HK-2 (cell line): ENCODE data around the gene VSTM4.
A peak's percentile ranks its signal among the peaks of the same experiment; 100 is the strongest.

Source experiments
- DNase-seq: peaks from one replicate; pipeline ENCODE4 v3.0.0-alpha.2; 2018; ENCODE audit not compliant: unreplicated experiment

The VSTM4 gene

DNA sequence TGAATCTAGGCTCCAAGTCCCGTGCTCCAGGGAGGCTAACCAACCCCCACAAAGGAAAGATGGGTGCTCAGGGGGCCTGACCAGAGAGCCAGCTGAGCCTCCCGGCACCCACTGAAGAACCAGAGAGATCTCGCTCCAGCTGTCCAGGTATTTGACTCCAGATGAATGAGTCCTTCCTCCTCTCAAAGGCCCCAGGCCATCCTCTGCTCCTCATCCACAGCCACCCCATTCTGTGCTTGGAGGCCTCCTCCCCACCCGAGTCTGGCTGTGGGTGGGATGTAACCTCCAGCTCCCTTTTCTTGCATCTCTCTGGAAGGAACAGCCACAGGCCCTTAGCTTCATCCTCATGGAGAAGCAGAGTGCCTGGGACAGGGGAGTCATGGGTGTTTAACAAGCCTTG, 44.6 kb downstream of the VSTM4 start:
- no peak for DNase-seq

DNA sequence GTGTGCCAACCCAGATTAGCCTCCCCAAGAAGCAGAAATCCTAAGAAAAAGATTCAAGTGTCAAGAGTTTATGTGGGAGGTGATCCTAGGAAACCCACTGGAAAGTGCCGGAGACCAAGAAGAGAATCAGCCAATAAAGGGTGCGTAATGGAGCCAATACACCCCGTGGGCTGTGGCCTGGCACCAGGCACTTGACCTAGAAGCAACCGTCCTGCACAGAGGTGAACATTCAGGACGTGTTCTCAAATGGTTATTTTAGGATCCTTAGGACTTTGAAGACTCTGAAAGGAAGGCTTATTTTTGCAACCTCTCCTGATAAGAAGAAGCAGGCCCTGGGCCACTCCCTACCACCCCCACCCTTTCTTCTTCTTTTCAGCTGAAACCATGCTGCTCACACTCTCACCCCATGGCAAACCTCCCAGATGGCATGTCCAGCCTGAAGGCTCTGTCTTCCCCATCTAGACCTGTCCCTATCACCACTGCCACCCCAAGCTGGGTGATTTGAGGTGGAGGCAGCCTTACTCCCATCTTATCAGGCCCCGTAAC, 46.6 kb downstream of the VSTM4 start:
- DNase-seq: no peak

DNA sequence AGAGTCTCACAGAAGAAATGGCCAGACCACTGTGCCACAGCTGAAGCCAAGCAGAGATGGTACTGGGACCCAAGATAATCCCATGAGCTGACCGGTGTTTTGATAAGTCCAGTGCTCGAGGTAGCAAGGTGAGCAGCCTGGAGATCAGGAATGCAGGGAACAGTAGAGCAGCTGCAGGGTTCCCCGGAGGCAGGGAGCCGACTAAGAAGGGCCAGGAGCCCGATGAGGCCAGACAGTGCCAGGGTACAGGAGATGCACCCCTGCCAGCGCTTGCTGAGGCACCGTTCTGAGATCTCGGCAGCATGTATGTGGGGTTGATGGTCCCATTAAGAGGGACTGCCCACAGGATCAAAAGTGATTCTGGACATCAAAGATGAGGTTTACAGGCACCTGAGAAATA, 47.1 kb downstream of the VSTM4 start:
- no peak for DNase-seq

DNA sequence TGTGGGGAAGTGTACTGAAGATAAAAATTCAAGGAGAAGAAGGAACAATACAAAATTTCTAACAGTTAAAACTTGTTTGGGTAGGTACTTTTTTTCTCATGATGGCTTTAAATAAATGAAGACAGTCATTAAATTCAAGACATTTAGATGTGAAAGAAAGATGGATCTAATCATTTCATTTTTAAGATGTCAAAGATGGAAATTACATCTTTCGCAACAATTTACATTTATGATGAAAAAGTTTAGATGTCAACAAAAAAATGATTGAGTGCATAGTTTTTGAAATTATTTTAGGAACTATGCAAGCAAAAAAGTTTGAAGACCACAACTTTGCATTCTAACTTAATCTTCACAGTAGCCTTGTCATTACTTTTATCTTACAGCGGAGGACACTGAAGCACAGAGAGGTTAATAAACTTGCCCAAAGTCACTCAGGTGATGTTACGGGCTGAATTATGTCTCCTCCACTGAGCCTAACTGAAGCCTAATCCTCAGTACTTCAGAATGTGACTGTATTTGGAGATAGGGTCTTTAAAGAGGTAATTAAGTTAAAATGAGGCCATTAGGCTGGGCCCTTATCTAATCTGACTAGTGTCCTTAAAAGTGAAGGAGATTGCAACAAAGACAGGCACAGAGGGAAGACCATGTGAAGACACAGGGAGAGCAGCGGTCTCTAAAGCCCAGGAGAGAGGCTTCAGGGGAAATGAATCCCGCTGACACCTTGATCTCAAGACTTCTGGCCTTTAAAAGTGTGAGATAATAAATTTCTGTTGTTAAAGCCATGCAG, 48.2 kb downstream of the VSTM4 start:
- DNase-seq: no peak

DNA sequence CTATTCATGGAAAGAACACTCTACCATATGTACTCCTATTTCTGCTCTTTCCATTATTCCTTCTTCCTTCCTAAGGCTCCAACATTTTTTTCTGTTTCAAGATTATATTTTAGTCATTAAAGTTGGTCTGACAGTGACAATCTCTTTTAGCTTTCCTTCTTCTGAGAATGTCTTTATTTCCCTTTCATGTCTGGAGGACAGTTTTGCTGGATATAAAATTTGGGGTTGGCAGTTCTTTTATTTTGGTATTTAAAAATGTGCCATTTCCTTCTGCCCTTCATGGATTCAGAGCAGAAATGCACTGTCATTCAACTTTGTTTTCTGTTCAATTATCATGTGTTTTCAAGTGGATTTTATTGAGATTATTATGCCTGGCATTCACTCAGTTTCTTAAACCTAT, 53.1 kb downstream of the VSTM4 start:
- DNase-seq: no peak

DNA sequence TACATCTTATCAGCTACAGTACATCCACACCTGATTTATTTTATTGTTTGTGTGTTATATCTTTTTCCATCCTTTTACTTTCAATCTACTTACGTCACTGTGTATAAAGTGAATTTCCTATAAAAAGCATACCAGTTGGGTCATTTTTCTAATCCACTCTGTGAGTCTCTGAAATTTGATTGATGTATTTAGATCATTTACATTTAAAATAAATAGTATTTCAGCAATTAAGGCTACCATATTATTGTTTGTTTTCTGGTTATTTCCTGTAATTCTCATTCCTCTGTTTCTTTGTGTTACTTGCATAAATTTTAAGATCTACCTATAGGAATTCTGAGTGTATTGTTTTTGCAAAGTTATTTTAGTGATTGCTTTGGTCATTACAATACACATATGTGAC, 53.7 kb downstream of the VSTM4 start:
- no peak for DNase-seq

DNA sequence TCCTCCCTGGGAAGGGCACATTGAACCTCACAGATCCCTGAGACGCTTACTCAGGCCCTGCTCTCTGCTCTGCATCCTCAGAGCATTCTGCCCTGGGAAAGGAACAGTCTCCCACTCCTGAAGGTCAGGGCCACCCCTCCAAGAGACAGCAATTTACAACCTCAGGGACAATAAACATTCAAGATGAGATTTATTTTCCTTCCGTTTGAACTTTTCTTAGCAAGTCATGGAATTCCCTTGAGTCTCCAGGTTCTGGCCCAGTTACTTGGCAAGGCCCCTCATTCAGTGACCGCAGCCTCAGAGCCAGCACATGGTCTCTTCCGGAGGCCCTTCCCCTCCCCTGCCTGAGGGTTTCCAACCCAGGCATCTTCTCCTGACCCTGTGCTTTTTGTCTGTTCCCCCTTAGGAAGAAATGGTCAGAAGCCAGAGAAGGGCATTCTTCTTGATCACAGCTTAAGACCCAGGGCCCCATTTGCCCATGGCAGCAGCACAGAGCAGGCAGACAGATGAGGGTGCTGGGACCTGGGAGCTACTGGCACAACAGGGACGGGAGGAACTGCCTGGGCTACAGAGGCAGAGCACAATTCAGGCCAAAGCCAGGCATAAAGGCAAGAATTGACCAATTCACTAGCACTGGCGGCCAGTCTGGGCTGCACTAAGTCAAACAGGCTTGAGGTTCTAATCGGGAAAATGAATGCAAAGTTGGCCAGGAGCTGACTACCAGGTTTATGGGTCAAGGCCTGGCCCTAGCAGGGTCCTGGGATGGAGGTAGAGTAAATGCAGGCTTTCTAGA, 56.7 kb downstream of the VSTM4 start:
- no peak for DNase-seq

DNA sequence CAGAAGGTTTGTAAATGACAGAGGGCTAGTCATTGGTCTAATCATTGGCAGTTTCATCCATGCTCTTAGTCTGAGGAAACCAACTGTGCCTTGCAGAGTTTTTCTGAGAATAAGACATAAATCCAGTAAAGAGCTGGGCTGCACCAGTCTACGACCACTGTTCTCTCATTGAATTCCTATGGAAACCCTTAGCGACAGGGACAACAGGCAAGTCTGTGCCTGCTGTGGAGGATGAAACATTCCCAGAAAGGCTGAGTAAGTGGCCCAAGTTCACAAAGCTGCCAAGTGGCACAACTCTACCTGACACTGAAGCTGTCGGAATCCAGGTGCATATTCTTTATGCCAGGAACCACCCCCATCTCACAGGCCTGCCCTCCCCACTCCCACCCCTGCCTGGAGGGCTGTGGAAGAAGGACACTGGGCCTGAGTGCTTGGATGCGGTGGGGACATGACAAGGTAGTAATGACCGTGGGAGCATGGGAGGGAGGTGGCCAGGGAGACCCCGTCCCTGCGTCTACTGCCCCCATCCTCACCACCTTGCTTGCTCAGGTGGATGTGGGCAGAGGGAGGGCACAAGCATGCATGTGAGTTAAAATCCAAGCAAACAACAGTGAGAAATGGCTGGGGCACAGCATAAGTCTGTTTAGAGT, 58.0 kb downstream of the VSTM4 start:
- DNase-seq: no peak

DNA sequence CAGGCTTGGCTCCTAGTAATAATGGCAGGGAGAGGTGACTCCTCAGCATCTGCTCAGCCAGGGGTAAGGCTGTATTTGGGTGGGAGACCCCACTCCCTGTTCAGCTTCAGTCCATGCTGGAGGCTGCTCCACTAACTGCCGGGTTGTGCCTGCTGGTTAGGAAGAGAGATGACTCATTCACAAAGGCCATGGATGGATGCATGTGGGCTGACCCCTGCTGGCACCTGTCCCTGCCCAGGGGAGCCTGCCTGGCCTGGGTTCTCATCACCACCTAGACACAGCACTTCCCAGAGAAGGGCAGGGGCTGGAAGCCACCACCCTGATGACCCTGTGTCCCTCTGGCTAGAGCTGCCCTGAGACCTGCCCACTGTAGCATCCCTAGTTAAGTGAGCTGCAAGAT, 59.0 kb downstream of the VSTM4 start:
- peak; percentile 61 for DNase-seq

DNA sequence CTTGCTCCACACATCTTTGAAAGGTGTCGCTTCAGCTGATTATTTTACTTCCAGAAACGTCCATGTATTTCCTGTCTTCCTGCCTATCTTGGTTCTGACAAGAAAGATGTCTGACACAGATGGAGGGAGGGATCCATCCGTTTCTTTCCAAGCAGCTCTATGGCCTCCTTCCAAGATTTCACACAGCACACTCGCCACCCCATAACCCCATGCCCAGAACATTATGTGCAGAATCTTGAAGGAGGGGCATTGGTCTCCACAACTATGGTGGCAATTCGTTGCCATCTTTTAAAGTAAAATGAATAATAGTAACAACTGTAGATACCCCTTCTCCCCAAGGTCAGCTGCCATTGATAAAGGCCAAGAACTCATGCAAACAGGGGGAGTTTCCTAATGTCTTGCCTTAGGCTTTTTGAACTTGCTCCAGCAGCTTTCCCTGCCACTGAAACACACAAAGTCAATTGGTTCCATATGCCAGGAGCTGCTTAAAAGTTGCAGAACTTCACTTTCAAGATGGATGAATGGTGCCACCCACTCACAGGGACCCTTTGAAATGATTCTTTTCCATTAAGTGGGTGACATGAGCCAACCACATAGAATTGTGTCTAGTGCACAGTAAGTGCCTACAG, 60.0 kb downstream of the VSTM4 start:
- DNase-seq: no peak

DNA sequence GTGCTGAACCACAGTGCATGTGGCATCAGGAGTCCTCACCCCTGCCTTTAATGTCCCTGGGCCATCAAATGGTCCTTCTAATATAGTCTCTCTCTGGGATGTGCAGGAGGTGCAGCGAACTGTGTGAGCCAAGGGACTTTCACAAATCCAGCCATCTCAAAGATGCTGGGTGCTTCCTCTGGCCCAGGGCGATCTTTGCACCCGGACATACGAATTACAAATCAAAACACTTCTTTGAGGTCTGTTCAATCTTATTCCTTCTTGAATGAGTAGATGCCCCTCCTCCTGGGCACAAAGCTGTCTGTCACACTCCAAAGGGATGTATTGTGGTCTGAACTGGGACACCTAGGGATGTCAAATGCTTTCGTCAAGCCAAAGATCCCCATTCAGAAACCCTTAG, 60.6 kb downstream of the VSTM4 start:
- DNase-seq: no peak

DNA sequence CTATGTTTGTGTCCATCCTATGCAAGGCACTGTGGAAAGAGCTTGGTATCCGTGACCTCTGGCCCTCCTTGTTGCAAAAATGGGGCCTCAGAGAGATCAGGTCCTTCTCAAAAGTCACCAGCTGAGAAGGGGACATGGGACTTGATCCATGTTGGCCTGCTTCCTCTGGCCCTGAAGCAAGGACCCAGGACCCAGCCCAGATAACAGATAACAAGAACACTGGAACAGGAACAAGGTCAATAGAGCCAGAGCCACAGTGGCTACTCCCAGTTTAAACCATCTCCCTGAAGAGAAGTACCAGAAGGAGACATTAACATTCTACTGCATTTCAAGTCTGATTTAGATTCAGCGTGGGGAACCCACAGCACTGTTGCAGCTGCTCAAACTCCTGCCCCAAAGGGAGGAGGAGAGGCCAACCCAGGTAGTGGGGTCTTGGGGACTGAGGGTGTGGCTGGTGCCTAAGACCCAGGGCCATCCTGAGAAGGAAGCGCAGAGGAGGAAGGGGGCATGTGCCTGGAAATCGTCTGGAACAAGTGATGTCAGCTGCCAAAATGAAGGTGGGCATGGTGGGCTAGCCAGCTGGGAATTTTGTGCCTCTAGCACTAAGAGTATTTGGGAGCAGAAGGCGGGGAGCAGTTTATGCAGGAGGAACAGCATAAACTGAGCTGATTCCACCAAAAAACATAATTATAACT, 61.2 kb downstream of the VSTM4 start:
- DNase-seq: no peak

DNA sequence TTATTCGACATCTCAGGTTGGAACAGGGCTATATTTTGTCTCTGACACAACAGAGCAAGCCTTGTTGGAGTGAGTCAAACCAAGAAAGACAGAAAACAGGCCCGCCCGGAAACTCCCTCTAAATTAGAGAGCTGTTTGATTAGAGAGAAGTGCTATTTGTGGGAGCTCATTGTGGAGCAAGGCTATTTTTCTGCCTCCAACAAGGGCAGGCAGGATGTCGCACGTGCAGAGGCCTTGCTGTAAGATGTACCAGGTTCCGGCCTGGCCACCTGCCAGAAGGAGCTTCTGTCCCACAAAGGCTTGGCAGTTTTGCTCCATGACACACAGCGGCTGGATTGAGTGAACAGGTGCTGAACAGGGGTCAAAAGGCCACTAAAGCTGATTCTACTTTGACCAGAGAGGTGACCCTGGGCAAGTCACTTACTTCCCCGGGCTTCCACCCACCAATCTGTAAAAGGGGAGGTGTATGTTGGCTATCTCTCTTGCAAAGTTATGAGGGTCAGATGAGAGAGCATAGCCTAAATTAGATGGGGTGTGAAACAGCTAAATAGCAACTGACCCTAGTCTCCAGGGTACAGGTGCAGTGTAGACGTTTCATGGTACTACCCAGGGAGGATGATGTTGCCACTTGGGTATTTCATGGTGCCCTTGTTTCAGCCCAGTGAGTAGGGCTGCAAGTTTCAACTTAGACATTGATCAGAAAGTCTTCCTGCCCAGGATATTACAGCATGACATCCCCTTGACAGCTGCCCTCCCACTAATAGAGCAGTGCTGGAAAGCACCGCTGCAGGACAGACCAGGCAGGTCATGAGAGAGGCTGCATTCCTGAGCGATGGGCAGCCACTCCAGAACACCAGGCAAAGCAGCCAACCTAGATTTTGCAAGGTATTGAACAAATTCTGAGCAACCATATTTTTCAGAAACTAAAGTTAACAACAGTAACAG, 62.0 kb downstream of the VSTM4 start:
- DNase-seq: no peak

DNA sequence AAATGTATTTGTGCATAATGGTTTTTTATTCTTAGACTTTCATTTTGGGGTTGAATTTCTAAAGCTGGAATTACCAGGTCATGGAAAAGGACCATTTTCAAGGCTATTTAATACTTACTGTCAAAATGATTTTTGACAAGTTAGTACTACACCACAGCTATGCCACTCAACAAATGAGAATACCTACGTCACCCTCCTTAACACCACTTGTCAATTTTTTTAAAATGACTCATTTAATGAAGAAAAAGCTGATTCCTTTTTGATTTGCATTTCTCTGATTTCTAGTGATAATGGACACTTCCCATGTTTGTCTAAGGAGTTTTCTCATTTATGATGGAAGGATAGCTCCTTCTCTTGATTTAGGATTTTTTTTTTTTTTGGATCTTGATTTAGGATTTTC, 63.3 kb downstream of the VSTM4 start:
- no peak for DNase-seq

DNA sequence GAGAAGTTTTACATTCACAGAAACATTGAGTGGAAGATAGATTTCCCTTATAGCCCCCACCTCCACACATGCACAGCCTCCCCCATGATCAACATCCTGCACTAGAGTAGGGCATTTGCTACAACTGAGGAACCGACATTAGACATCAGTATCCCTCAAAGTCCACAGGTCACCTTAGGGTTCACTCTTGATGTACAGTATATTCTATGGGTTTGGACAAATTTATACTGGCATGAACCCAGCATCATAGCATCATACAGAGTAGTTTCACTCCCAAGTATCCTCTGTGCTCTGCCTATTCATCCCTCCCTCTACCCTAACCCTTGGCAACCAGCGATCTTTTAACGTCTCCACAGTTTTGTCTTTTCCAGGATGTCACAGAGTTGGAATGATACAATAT, 64.4 kb downstream of the VSTM4 start:
- no peak for DNase-seq

DNA sequence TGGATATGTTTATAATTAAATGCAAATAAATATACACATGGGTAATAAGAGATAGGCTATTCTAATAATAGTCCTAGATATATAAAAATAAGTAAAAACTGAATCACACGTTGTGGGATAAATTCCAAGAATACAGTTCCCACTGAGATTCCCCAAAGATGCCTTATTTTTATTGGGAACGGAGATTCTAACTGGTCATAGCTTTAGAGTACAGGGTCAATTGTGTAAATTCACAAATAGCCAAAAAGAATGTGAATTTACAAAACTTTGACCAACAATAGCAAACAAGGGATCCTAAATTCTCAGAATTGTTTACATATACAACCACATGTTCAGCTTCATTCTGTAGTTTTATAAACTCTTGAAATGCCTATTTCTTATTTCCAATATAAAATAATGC, 65.0 kb downstream of the VSTM4 start:
- no peak for DNase-seq

DNA sequence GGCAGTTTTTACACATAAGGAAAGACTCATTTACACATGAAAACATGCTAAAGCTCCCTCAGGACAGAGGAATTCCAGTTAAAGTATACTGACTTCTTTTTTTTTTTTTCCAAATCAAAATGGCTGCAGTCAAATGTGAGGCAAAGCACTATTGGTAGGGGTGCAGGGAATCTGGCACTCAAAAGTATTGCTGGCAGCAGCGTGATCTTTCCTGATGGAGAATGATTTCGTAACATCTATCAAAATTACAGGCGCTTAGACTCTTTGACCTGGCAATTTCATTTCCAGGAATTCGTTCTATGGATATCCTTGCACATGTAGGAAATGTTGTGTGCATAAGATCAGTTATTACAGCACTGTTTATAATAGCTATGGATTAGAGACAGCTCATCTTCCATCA, 65.7 kb downstream of the VSTM4 start:
- DNase-seq: no peak

DNA sequence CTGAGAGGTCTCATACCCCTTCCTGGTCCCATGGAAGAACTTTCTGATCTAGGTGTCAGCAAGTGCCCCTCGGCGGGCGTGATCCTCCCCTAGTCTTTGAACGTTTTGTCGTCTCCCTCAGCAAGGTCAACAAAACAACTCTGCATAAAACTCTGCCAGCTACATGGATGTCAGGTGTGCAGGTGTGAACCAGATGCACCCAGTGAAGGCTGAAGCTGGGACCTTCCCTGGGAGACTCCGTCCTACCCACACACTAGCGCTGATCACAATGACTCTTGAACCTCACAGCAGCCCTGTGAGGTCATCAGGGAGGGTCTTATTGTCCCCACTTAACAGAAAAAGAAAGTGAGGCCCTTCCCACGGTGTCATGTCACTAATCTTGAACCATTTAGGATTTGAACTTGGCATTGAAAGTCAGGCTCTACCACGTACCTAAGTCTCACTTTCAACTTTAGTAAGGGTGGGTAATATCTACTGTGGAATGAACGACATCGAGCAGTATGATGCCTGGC, 68.1 kb downstream of the VSTM4 start:
- DNase-seq: no peak

DNA sequence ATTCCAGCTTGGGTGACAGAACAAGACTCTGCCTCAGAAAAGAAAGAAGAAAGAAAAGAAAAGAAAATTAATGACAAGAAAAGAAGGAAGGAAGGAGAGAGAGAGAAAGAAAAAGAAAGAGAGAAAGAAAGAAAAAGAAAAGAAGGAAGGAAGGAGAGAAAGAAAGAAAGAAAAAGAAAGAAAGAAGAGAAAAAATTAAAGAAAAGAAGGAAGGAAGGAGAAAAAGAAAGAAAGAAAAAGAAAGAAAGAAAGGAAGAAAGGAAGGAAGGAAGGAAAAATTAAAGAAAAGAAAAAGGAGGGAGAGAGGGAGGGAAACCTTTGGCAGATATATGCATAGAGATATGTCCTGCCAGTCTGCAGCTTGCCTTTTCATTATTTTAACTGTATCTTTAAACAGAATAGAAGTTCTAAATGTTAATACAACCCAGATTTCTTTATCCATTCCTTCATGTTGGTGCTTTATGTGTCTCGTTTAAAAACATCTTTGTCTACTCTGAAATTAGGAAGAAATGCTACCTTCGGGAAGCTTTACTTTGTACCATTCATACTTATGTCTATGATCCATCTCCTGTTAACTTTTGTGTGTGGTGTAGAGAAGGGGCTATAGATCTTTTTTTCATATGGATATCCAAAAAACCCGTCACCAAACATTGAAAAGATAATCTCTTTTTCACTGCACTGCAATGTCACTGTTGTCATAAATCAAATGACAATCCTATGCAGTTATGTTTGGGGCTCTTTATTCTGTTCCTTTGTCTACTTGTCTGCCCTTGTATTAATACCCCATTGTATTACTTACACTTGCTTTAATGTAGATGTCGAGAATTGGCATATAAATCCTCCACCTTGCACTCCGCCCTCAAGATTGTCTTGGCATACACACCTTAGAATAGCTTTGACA, 70.8 kb downstream of the VSTM4 start:
- no peak for DNase-seq
